HG02798 (cell line): ENCODE results near the gene NCOA7.
"Not testable (repeated sequence)": the region's sequence is repeated elsewhere in the genome, so short reads cannot be mapped to it uniquely, and the experiment has no call there.

Experiments
- ATAC-seq: cut with Tn5 transposase; IDR thresholded peaks from one replicate; pipeline ENCODE4 v1.9.1; 2021; ENCODE audit warnings: mild to moderate bottlenecking; ENCODE audit not compliant: unreplicated experiment, poor library complexity

NCOA7 gene

GRCh38 chr6:125957845-125958244 is 167.1 kb downstream of the NCOA7 start:
- no peak for ATAC-seq

GRCh38 chr6:125959041-125959440 is 168.3 kb downstream of the NCOA7 start:
- no peak for ATAC-seq

GRCh38 chr6:125961117-125961516 is 170.4 kb downstream of the NCOA7 start:
- ATAC-seq, result no peak

- no peak for ATAC-seq
Observed at GRCh38 chr6:125962900-125963497, 172.2 kb downstream of the NCOA7 start.

- no peak for ATAC-seq
Observed at GRCh38 chr6:125963817-125964216, 173.1 kb downstream of the NCOA7 start.

GRCh38 chr6:125966569-125966968 is 175.8 kb downstream of the NCOA7 start:
- ATAC-seq, result no peak

- ATAC-seq, result peak; percentile 51
Observed at GRCh38 chr6:125968493-125968892, 177.7 kb downstream of the NCOA7 start.

- ATAC-seq, result no peak
Observed at GRCh38 chr6:125970760-125971159, 180.0 kb downstream of the NCOA7 start.

- not testable (repeated sequence) for ATAC-seq
Observed at GRCh38 chr6:125972478-125972877, 181.7 kb downstream of the NCOA7 start.

GRCh38 chr6:125974214-125974866 is 183.6 kb downstream of the NCOA7 start:
- peak; percentile 79 for ATAC-seq

- ATAC-seq, result no peak
Observed at GRCh38 chr6:125979101-125979500, 188.3 kb downstream of the NCOA7 start.
